Testis (tissue), 2 donors: ENCODE measurements around the gene ALPK3.

Source experiments
- POLR2A ChIP-seq: fragments of 450-650 bp; IDR thresholded peaks from one replicate; pipeline ENCODE4 v1.6.1; 2017; ENCODE audit warnings: antibody characterized with exemption, mild to moderate bottlenecking, moderate library complexity
- TF ChIP-seq, protein P1 (sequence below), 3 experiments: fragments of 450-650 bp in 2 of 3; fragments of 200-600 bp in 1 of 3; sonication (generic) in 1 of 3; IDR thresholded peaks; one replicate each; pipeline ENCODE4 v1.5.1; 2016 to 2019; ENCODE audit warnings: antibody characterized with exemption in 3 of 3, mild to moderate bottlenecking in 2 of 3, moderate library complexity in 1 of 3

DNA sequence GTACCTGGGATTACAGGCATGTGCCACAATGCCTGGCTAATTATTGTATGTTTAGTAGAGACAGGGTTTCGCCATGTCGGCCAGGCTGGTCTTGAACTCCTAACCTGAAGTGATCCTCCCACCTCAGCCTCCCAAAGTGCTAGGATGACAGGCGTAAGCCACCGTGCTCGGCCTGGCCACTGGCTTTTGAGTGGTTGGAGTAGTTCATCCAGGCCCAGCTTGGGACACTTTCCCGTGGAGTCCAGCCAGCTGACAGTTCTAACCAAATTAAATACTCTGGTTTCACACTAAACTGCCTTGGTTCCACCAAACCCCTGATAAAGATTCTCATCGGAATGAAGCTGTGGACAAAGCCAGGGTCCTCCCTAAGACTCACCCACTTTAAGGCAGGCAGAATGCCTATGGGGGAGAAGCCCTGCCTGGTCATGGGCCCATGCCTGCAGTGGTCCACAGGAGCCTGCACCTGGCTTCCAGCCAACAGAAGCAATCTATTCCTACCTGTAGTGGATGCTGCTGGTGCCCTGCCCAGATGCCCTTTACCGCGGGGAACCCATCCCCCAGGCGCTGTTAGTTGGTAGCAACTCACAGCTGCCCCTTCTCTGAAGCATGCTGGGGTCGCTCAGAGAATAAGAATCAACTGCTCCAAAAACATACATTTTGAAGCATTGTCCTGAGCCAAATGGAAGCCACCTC, 62.1 kb downstream of the ALPK3 start:
- no peak for TF ChIP-seq POLR2A
- TF ChIP-seq, protein P1, sequence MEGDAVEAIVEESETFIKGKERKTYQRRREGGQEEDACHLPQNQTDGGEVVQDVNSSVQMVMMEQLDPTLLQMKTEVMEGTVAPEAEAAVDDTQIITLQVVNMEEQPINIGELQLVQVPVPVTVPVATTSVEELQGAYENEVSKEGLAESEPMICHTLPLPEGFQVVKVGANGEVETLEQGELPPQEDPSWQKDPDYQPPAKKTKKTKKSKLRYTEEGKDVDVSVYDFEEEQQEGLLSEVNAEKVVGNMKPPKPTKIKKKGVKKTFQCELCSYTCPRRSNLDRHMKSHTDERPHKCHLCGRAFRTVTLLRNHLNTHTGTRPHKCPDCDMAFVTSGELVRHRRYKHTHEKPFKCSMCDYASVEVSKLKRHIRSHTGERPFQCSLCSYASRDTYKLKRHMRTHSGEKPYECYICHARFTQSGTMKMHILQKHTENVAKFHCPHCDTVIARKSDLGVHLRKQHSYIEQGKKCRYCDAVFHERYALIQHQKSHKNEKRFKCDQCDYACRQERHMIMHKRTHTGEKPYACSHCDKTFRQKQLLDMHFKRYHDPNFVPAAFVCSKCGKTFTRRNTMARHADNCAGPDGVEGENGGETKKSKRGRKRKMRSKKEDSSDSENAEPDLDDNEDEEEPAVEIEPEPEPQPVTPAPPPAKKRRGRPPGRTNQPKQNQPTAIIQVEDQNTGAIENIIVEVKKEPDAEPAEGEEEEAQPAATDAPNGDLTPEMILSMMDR (IDR thresholded peaks at IDR 0.05), result no peak
